ENCODE results near the gene TSKS.

Gene TSKS

GRCh38 chr19:49795615-49796014 is 32.5 kb upstream of the TSKS start:
- DNase-seq (ENCODE audit: low read depth): no peak

DNA sequence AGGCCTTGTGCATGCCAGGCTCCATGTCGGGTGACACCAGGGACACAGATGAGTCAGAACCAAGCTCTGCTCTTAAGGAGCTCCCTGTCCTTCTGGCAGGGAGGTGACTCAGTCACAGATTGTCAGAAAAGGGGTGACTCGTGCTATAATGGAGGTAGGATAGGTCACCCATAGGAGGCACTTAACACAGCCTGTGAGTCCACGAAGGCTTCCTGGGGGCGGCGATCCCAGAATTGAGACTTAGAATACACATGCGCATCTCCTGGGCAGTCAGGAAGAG is 30.4 kb upstream of the TSKS start:
- DNase-seq (ENCODE audit: low read depth): no peak

GRCh38 chr19:49792829-49793560 is 29.9 kb upstream of the TSKS start:
- DNase-seq (ENCODE audit: low read depth): no peak

DNA sequence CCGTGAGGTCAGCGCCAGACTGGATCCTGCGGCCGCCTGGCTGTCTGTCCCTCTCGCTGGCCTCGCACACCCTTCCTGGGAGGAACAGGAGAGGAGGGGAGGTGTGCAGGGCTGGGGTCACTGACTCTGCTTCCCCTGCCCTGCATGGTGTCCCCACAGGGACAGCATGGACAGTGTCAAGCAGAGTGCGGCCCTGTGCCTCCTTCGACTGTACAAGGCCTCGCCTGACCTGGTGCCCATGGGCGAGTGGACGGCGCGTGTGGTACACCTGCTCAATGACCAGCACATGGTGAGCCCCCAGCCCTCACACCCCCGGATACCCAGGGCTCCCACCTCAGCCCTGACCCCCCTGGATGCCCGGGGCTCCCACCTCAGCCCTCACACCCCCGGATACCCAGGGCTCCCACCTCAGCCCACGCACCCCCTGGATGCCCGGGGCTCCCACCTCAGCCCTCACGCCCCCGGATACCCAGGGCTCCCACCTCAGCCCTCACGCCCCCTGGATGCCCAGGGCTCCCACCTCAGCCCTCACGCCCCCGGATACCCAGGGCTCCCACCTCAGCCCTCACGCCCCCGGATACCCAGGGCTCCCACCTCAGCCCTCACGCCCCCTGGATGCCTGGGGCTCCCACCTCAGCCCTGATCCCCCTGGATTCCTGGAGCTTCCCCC is 28.8 kb upstream of the TSKS start:
- DNase-seq (ENCODE audit: low read depth): no peak

GRCh38 chr19:49790866-49791265 is 27.8 kb upstream of the TSKS start:
- DNase-seq (ENCODE audit: low read depth): peak; percentile 78

DNA sequence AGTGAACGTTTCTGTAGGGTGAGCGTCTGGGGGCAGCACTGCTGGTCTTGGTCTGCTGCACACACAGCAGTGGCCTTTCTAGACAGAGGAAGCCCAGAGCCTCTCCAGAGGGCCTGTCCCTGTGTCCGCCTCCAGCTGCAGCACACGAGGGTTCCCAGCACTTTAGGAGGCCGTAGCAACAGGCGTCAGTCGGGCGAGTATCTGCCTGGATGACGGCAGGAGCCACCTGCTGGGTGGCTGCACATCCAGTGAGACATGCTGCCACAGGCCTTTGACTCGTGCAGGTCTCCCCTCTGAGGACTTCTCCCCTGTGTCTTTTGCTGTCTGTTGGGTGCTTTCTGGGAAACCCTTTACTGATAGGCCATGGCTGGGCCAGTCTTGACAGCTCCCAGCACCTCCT is 25.8 kb upstream of the TSKS start:
- no peak for DNase-seq (ENCODE audit: low read depth)

DNA sequence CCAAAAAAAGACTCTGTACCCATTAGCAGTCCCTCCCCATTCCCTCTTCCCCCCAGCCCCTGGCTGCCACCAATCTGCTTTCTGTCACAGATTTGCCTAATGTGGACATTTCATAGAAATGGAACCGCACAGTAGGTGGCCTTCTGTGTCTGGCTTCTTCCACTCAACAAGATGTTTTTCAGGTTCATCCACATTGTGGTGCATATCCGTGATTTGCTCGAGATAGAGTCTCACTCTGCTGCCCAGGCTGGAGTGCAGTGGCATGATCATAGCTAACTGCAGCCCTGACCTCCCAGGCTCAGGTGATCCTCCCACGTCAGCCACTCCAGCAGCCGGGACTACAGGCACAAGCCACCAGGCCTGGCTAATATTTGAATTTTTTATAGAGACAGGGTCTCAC is 24.6 kb upstream of the TSKS start:
- no peak for DNase-seq (ENCODE audit: low read depth)

DNA sequence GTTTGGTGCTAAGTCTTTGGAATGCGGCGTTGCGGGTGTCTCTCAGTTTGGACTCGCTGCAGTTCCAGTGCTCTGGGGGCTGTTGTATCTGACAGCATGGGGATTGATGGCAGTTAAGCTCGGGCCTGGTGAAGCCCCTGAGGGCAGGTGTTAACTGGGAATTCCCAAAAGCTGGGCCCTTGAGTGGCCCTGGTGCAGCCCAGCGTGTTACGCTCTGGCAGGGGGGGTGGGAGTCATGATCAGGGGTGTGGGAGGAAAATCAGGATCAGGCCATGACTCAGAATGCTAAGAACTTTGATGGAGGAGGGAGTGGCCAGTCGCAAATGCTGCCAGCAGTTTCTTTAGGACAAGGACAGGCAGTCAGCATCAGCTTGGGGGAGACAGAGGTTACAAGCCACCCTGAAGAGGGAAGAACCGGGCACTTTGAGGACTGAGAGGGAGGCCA is 23.3 kb upstream of the TSKS start:
- DNase-seq (ENCODE audit: low read depth): peak; percentile 46

DNA sequence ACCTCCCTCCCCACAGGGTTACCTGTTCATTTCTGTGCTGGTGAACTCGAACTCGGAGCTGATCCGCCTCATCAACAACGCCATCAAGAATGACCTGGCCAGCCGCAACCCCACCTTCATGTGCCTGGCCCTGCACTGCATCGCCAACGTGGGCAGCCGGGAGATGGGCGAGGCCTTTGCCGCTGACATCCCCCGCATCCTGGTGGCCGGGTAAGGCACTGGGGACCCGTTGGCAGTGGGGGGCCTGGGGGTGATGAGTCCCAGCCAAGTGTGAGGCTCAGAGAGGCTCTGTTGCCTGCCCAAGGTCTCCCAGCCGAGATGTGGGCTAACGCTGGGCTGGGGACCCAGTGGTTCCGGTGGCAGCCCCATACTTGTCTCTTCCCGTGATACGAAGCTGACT is 19.4 kb upstream of the TSKS start:
- no peak for DNase-seq (ENCODE audit: low read depth)

- DNase-seq (ENCODE audit: low read depth): no peak
These were observed 18.3 kb upstream of the TSKS start for GRCh38 chr19:49781394-49781793.

DNA sequence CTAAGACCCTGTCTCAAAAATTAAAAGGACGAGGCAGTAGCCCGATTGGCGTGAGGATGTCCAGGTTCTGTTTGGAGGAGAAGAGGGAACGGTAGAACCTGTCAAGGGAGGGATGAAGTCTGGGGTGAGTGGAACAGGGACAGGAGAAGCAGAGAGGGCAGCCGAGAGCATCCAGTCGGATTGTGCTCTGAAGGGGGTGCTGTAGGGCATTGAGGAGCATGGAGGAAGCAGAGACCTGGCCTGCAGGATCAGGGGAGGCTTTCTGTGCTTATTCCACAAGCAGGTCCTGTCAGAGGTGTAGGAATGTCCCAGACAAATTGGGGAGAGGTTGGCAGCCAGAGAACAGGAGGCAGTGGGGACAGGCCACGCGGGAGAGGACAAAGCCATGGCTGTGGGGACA is 17.8 kb upstream of the TSKS start:
- no peak for DNase-seq (ENCODE audit: low read depth)

DNA sequence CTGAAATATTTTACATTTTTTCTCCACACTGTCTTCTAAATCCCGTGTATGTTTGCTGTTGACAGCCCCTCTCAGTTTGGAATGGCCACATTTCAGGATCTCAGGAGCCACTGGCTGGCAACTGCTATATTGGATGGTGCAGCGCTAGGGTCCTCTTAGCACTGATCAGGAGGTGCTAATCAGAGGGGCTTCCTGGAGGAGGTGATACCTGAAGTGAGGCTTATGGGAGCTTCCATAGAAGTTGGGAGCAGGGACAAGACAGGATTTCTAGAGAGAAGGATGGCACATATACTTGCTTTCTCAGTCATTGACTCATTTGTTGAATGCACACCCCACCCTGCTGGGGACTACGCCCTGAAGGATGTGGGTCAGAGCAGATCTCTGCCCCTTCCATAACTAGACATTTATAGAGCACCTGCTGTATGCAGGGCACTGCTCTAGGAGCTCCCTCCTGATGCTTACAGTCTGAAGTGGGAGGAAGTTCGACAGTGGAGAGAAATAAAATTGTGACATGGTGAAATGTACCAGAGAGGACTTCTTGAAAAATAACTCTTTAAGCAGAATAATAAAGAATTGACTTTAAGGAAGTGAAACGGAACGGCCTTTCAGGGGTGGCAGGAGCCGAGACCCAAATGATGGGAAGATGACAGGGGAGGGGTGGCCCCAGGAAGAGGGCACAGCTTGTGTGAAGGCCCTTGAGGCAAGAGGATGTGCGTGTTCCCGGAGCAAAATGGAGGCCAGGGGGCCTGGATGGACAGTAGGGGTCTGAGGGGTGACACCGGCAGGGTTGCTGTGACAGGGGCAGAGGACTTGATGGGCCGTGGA is 16.8 kb upstream of the TSKS start:
- DNase-seq (ENCODE audit: low read depth): no peak

GRCh38 chr19:49776371-49776764 is 13.3 kb upstream of the TSKS start:
- DNase-seq (ENCODE audit: low read depth): no peak

- no peak for DNase-seq (ENCODE audit: low read depth)
These were observed 12.8 kb upstream of the TSKS start for GRCh38 chr19:49775742-49776370.

DNA sequence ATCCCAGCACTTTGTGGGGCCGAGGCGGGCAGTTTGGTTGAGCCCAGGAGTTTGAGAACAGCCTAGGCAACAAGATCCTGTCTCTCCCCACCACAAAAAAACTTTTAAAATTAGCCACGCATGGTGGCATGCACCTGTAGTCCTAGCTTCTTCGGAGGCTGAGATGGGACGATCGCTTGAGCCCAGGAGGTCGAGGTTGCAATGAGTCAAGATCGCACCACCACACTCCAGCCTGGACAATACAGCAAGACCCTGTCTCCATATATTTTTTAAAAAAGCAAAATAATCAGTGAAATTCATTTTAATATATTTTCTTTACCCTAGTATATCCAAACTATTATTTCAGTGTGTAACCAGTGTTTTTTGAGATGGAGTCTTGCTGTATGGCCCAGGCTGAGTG is 11.9 kb upstream of the TSKS start:
- DNase-seq (ENCODE audit: low read depth): no peak

DNA sequence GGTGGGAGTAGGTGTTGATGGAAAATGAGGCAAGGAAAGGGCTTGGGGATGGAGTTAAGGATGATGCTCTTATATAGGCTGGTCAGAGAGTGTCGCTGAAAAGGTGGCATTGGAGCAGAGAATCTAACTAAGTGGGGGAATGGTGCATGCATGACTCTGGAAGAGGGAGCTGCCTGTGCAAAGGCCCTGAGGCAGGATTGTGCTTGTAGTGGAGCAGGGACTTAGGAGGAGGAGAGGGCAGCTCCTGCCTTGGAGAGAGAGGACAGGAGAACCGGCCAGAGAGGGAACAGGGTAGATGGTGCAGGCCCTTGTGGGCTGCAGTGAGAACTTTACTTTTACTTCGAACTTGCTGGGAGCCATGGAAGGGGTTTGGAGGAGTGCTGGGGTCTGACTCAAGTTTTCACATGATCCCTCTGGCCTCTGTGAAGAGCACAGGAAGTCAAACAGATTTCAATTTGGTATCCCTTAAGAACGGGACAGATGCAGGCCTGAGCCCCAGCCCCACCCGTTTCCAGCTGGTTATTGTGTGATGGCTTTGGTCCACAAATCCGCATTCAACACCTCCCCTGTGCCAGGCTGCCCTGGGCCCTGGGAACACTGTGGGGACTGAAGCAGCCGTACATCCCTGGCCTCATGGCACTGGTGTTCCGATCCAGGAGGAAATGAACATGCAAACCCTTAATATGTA is 10.7 kb upstream of the TSKS start:
- no peak for DNase-seq (ENCODE audit: low read depth)

GRCh38 chr19:49772850-49773432 is 9.8 kb upstream of the TSKS start:
- DNase-seq (ENCODE audit: low read depth): no peak

DNA sequence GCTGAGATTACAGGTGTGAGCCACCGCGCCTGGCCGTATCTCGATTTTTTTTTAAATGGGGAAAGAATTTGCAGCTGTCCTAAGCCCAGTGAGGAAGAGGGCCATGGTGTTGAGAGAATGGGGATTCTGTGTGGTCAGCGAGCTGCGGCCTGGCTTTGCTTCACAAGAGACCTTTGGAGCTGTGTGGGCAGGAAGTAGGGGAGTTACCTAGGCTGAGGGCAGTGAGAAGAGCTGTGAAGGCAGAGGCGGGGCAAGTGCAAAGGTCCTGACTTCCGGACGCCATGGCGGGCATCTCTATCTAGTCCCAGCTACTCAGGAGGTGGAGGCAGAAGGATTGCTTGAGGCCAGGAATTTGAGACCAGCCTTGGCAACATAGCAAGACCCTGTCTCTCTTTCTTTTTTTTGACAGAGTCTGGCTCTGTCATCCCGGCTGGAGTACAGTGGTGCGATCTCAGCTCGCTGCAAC is 8.6 kb upstream of the TSKS start:
- DNase-seq (ENCODE audit: low read depth): no peak

DNA sequence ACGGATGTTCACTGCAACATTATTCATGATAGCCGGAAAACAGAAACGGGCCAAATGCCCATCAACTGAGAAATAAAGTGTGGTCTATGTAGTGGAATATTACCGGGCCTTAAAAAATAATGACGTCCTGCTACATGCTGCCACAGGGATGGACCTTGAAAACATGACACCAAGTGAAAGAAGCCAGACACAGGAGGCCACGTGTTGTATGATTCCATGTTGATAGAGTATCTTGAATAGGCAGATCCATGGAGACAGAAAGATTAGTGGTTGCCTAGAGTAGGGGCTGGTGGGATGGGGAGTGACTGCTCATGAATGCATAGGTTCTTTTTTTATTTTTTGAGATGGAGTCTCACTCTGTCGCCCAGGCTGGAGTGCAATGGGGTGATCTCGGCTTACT is 7.4 kb upstream of the TSKS start:
- DNase-seq (ENCODE audit: low read depth): no peak

DNA sequence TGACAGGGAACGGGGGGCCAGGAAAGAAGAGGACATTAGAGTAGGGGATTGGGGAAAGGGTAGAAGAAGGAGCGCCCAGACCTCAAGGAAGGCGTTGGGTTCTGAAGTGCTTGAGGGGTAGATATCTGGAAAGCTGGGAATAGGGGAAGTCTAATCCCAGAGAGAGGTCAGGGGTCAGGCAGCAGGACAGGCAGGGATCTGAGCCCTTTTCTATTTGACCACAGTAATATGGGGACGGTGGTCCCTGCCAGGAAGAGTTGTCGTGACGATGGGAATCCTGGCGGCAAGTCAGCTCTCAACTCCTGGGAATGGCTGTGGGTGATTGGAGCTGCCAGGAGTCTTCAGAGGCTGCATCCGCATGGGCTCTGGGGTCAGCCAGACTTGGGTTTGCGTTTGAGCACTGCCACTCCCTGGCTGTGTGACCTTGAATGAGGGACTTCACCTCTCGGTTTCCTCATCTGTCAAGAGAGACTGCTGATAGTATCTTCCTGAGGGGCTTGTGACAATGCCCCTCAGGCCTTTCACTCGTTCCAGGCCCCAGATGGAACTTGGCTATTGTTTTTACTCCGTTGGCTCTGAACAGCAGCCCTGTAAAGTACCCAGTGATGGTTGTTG is 5.0 kb upstream of the TSKS start:
- no peak for DNase-seq (ENCODE audit: low read depth)

DNA sequence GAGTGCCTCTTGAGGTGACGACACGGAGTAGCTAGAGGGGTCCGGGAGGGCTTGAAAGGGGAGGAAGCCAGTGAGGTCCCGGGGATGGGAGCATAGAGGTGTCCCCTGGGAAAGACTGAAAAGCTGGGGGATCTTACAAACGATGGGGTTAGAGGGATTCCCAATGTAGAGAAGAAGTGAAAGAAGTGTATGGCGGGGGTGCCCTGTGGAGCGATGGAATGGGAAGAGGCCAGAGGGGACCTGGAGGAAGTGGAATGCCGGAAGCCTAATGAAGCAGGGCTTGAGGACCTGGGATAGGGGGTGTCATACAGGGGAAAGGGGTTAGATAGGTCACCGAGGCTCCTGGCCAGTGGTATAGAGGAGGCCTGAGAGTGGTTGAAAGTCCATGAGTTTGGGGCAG is 4.3 kb upstream of the TSKS start:
- no peak for DNase-seq (ENCODE audit: low read depth)
